Activated T-cell treated with anti-CD3 and anti-CD28 coated beads for 48 hours (primary cell): ENCODE measurements around the gene TMEM207.
A peak's percentile ranks its signal among the peaks of the same experiment; 100 is the strongest.

Source experiments
- DNase-seq: peaks from one replicate; pipeline ENCODE4 v3.0.0-alpha.2; 2020; ENCODE audit warnings: low read depth

TMEM207 gene

DNA sequence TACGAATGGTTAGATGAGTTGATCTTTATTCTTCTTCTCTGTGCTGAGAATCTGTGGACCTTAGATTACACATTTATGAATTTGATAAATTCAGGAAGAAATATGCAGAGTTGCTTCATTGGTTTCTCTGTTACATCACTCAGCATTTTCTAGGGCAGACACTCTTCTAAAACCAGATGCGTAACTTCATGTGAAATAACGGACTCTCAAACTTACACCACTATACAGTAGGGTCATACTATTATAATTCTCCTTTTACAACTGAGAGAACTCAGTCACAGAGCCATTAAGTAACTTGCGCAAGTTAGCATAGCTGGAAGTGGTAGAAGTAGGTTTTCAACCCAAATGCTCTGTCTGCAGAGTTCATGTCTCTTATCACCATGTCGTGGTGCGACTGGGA, 5.7 kb downstream of the TMEM207 start:
- DNase-seq: no peak

DNA sequence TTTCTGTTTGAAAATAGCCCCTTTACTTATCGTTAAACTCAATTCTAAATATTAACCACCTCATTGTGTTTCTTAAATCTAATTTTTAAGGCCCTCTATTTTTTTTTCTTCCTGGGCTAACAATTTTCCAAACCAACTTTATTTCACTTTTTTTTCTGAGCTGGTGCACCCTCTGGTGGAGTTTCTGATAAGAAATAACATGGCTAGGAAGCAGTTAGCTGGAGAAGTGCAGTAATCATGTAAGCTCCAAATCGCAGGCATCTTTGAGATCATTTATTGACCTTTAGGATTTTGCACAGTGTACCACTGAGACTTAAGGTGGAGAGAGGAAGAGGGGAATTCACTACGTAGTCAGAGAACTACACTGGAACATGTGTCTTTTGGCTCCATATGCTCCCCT, 6.4 kb downstream of the TMEM207 start:
- DNase-seq: no peak

- no peak for DNase-seq
Measured at GRCh38 chr3:190442240-190442639, 7.5 kb downstream of the TMEM207 start.

- no peak for DNase-seq
Measured at GRCh38 chr3:190436331-190436730, 13.4 kb downstream of the TMEM207 start.

- no peak for DNase-seq
Measured at GRCh38 chr3:190435618-190436017, 14.1 kb downstream of the TMEM207 start.

DNA sequence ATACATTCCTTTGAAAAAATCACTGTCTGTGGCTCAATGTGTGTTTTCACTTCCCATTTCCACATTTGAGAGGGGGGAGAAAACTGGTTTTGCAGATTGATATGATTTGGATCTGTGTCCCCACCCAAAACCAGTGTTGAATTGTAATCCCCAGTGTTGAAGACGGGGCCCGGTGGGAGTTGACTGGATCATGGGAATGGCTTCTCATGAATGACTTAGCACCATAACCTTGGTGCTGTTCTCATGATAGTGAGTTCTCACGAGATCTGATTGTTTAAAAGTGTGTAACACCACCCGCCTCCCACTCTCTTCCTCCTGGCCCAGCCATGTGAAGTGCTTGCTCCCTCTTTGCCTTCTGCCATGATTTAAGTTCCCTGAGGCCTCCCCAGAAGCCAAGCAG, 16.1 kb downstream of the TMEM207 start:
- DNase-seq: no peak

GRCh38 chr3:190432216-190432615, 17.5 kb downstream of the TMEM207 start:
- no peak for DNase-seq

GRCh38 chr3:190430906-190431305, 18.8 kb downstream of the TMEM207 start:
- DNase-seq: no peak

GRCh38 chr3:190429681-190430080, 20.0 kb downstream of the TMEM207 start:
- no peak for DNase-seq

- DNase-seq: no peak
Measured at GRCh38 chr3:190426806-190427507, 22.7 kb downstream of the TMEM207 start.

GRCh38 chr3:190425833-190426232, 23.9 kb downstream of the TMEM207 start:
- DNase-seq: no peak

DNA sequence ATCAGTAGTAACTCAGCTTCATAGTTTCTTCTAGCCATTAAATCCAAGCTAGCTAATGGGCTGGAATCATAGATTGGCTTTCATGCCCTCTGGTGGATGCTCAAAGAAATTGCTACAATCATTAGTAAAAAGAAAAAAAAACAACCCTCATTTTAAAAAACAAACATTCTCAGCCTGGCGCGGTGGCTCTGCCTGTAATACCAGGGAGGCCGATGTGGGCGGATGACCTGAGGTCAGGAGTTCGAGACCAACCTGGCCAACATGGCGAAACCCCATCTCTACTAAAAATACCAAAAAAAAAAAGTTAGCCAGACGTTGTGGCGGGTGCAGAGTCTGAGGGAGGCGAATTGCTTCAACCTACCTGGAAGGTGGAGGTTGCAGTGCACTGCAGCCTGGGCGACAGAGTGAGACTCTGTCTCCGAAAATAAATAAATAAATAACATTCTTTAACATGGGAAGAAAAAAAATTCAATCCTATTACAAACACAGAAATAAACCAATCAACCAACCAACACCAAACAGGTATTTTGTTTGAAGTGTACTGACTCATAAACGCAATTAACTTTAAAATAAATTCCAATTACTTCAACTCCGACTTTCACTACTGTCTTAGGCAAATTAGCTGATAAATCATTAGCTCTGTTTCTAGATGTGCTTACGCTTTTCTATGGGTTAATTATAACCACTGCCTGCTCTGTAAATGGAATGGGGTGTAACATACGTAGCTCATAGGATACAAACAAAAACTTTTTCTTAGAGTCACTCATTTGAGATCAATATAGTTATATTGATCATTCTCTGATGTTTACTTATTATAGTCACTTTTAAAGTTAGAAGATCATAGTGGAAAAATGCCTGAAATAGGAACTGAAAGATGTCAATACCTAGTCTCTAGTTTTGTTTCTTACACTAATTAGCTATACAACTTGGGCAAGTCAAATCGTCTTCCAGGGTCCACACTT, 24.9 kb downstream of the TMEM207 start:
- peak; percentile 35 for DNase-seq

DNA sequence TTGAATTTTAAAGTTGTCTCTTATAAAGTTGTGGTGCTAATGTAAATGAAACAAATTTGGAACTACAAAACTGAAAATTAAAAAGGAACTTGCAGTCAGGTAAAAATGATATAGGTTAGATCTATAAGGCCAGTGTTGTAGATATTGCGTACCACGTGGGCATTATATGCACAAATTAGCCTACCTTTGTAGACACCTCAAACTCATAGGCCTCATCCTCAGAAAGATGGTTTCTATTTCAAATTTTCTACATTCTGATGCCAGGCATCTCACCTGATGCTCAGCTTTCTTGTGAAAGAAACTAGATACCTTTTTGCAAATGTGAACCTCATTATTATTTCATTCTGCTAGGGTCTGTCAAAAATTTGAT, 25.6 kb downstream of the TMEM207 start:
- no peak for DNase-seq

DNA sequence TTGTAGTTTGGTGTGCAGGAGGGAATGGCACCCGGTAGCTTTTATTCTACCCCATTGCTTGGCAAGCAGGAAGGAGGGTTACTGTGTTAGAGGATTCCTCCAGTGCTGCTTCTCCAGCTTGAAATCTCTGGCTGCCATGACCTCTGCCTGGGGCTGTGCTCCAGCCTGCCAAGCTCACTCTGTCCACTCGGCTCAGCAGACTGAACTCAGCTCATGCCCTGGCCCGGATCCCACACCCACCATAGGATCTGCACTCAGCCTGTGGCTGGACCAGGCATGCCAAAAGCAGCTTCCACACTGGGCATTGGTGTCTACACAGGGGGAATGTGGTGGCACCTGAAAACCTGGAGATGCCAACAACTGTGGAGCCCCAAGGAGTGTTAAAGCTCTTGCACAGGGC, 35.4 kb downstream of the TMEM207 start:
- DNase-seq: no peak

GRCh38 chr3:190404715-190405114, 45.0 kb downstream of the TMEM207 start:
- no peak for DNase-seq

DNA sequence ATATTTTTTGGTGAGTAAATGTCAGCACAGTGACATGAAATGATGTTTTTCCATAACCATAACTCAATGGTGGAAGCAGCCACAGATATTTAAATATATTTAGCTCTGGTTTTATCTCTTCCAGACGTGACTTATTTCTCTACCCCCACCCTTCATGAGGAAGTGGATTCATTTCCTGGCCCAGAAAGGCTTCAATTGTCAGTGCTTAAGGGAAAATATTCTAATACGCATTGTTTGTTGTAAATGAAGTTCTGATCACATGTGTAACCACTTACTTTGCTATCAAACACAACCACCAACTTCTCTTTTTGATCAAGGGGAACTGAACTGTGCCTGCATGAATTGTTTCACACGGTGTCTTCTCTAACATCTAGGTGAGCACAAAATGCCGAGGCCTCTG, 47.7 kb downstream of the TMEM207 start:
- no peak for DNase-seq

DNA sequence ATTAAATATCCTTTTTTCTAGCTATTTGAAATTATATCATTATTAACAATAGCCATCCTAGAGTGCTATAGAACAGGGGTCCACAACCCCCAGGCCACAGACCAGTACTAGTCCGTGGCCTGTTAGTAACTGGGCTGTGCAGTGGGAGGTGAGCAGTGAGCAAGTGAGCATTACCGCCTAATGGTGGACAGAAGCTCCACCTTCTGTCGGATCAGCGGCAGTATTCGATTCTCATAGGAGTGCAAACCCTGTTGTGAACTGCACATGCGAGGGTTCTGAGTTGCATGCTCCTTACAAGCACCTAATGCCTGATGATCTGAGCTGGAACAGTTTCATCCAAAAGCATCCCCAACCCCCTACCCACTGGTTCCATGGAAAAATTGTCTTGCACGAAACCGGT, 50.0 kb downstream of the TMEM207 start:
- no peak for DNase-seq

DNA sequence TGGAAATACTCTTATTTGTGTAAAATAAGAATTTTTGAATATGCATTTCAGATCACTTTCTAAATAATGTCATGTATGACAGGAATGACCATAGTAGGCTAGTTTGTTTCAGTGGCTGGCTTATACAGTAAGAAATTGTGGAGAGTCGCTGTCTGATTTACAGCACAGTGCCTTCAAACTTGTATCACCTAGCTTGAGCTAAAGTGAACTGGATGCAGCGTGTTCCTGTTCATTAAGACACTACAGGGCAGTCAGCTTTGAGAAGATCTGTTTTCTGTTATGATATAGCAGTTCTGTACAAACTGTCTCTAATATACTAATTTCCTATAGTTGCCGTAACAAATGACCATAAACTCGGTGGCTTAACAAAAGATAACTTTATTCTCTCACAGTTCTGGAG, 51.8 kb downstream of the TMEM207 start:
- DNase-seq: no peak

GRCh38 chr3:190396001-190396400, 53.7 kb downstream of the TMEM207 start:
- DNase-seq: no peak

- no peak for DNase-seq
Measured at GRCh38 chr3:190388703-190389102, 61.0 kb downstream of the TMEM207 start.

DNA sequence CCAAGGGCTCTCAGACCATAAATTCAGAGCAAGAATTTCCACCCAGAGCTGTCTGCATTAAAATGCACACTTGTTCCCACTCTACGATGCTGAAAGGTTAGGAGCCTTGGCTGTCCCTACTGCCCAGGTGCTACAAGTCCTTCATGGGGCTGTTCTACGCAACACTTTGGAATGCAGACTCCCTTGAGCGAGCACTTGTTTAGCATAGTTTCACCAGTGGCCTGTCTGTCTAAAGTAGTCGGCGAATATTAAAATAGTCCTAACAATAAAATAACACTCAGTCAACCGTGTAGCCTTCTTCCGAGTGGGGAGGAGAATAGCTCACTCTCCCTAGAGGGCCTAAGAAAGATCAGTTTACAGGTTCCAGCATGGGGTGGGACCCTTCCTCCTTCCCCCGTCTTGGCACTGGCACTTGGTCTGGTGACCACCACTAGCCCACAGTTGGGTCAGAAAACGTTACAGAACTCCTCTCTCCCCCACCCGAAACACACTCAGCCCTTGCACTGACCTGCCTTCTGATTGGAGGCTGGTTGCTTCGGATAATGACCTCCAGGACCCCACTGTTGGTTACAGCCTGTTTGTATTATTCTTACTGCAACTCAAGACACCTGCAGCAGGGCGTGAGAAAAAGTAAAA, 62.0 kb downstream of the TMEM207 start, which contains the start of gene CLDN16:
Gene CLDN16 (plus strand): TSS at position 586 of the 636 bp plus-strand sequence. CDS start 167 bp downstream, outside the sequence.
- no peak for DNase-seq
